Neutrophil (primary cell): Measurements from ENCODE around the gene STOML2.

Experiments used
- H3K27ac ChIP-seq: fragments of 200-600 bp; sonication (generic); 2 replicates; pipeline ENCODE4 v1.5.1; 2016; ENCODE audit warnings: mild to moderate bottlenecking, moderate library complexity
- H3K27me3 ChIP-seq: fragments of 200-600 bp; sonication (generic); 2 replicates; pipeline ENCODE4 v1.6.0; 2016; ENCODE audit warnings: mild to moderate bottlenecking
- H3K36me3 ChIP-seq: fragments of 200-600 bp; sonication (generic); 2 replicates; pipeline ENCODE4 v1.5.1; 2017
- H3K4me1 ChIP-seq, 2 experiments: fragments of 200-600 bp in 1 of 2; sonication (generic) in 1 of 2; 1 replicate in 1 of 2; 2 replicates in 1 of 2; pipeline versions ENCODE4 v1.5.1 to v1.6.1; 2013 to 2016; ENCODE audit warnings: low read depth in 1 of 2, low read length in 1 of 2, mild to moderate bottlenecking in 1 of 2, moderate library complexity in 1 of 2; ENCODE audit not compliant: control insufficient read depth in 1 of 2, insufficient read depth in 1 of 2
- H3K4me3 ChIP-seq, 2 experiments: fragments of 200-600 bp in 1 of 2; sonication (generic) in 1 of 2; 1 replicate in 1 of 2; 2 replicates in 1 of 2; pipeline ENCODE4 v1.5.1; 2013 to 2016; ENCODE audit warnings: low read depth in 1 of 2, low read length in 1 of 2, mild to moderate bottlenecking in 1 of 2, moderate library complexity in 1 of 2
- H3K9me3 ChIP-seq: fragments of 200-600 bp; sonication (generic); 2 replicates; pipeline ENCODE4 v1.5.1; 2016
- TF ChIP-seq, protein P1 (sequence below): fragments of 200-600 bp; sonication (generic); IDR thresholded peaks from 2 replicates; pipeline ENCODE4 v1.5.1; 2016; ENCODE audit warnings: antibody characterized with exemption

STOML2 gene

GRCh38 chr9:35060548-35061207 is 42.3 kb downstream of the STOML2 start:
- H3K4me3 ChIP-seq = no peak overlapping the region
- H3K36me3 ChIP-seq = peaks cover 100% of the 10 kb centered on the region

GRCh38 chr9:35059438-35059837 is 43.5 kb downstream of the STOML2 start:
- TF ChIP-seq, protein P1, sequence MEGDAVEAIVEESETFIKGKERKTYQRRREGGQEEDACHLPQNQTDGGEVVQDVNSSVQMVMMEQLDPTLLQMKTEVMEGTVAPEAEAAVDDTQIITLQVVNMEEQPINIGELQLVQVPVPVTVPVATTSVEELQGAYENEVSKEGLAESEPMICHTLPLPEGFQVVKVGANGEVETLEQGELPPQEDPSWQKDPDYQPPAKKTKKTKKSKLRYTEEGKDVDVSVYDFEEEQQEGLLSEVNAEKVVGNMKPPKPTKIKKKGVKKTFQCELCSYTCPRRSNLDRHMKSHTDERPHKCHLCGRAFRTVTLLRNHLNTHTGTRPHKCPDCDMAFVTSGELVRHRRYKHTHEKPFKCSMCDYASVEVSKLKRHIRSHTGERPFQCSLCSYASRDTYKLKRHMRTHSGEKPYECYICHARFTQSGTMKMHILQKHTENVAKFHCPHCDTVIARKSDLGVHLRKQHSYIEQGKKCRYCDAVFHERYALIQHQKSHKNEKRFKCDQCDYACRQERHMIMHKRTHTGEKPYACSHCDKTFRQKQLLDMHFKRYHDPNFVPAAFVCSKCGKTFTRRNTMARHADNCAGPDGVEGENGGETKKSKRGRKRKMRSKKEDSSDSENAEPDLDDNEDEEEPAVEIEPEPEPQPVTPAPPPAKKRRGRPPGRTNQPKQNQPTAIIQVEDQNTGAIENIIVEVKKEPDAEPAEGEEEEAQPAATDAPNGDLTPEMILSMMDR = no peak
- no peak overlapping the region for H3K4me3 ChIP-seq

More at GRCh38 chr9:35060548-35061207, 42.3 kb downstream of the STOML2 start:
- Histone ChIP-seq H3K4me1 (no peaks in the 10 kb centered on the region), H3K27ac (no peak overlapping the region), H3K9me3 (peaks cover 11% of the 10 kb centered on the region), H3K27me3 (no peaks in the 10 kb centered on the region)
- TF ChIP-seq, protein P1 = no peak

DNA sequence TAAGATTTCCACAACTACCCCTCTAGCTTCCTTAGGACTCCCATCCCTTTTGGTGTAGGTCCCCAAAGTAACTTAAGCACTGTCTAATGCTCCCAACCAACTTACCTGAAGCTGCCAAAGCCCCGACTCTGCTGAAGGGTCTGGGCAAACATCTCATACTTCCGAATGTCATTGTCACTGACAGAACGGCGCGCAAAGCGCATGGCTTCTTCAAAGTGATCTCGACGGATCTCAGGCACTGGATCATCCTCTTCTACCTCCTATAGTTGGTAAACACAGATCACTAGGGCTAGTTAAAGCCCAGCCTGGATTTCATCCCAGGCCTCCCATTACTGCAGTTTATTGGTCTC is 45.7 kb downstream of the STOML2 start:
- H3K4me3 ChIP-seq = no peak overlapping the region
- H3K4me1 ChIP-seq = no peaks in the 10 kb centered on the region
- no peaks in the 10 kb centered on the region for H3K27me3 ChIP-seq
- no peak overlapping the region for H3K27ac ChIP-seq
- H3K9me3 ChIP-seq = peaks cover 4% of the 10 kb centered on the region
- TF ChIP-seq, protein P1 = no peak
- peaks cover 86% of the 10 kb centered on the region for H3K36me3 ChIP-seq

More at GRCh38 chr9:35059438-35059837, 43.5 kb downstream of the STOML2 start:
- Histone ChIP-seq H3K27me3 (no peaks in the 10 kb centered on the region), H3K9me3 (peaks cover 4% of the 10 kb centered on the region), H3K36me3 (peaks cover 100% of the 10 kb centered on the region), H3K4me1 (no peaks in the 10 kb centered on the region), H3K27ac (no peak overlapping the region)

DNA sequence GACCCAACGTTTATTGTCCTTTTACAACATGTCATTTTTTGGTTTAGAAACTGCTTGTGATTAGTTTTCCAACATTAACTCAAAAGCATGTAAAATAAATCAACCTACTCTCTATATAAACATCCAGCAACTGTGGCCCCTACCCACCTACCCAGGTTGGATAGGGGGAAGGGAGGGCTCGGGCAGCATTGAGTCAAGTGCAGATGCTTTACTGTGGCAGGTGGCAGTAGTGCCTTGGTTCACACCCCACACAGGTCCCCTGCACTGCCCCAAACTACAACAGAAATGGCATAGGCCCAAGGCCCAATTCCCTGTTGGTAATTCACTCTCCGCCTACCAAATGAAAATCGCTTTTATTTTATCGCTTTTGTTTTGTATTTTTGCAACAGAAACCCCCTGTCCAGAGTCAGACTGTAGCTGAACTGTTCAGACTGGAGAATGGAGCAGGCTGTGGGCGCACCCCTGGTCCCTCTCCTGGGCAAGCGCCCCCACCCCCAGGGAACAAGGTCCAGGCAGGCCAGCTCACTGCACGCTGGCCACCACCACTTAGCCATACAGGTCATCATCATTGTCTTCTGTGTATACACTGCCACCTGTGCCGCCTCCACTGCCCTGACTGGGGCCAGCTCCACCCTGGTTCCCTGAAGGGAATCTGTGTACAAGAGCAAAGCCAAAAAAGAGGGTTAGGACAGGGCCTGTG is 46.2 kb downstream of the STOML2 start:
- no peak overlapping the region for H3K4me3 ChIP-seq
- TF ChIP-seq, protein P1 = no peak
- H3K4me1 ChIP-seq = no peaks in the 10 kb centered on the region
- no peaks in the 10 kb centered on the region for H3K27me3 ChIP-seq
- no peaks in the 10 kb centered on the region for H3K9me3 ChIP-seq
- H3K36me3 ChIP-seq = peaks cover 86% of the 10 kb centered on the region
- H3K27ac ChIP-seq = no peak overlapping the region

DNA sequence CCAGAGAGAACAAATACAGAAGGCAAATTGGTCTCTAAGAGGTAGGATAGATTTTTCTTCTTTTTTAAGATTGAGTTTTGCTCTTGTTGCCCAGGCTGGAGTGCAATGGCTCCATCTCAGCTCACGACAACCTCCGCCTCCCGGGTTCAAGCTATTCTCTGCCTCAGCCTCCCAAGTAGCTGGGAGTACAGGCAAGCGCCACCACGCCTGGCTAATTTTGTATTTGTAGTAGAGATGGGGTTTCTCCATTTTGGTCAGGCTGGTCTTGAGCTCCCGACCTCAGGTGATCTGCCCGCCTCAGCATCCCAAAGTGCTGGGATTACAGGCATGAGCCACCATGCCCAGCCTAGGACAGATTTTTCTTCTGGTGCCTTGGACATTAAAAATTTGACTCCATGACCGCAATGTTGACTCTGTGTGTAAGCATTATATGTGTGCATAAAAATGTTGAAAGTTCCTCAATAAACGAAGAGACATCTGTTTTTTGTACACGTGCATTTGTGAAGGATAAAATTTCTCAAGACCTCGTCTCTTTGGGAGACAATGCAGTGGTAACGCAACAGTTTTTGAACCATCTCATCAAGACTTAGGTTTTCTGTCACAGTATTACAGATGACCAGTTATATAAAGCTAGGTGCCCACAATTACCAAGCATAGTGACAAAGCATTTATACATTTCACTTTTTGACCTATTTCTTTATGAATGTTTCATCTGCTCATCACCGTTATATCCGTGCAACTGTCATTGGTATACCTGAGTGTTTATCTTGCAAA is 47.9 kb downstream of the STOML2 start:
- Histone ChIP-seq H3K4me3 (no peak overlapping the region), H3K27ac (peak overlapping the region; percentile 33), H3K27me3 (no peaks in the 10 kb centered on the region), H3K36me3 (peaks cover 83% of the 10 kb centered on the region), H3K9me3 (no peaks in the 10 kb centered on the region), H3K4me1 (no peaks in the 10 kb centered on the region)
- TF ChIP-seq, protein P1 = no peak
